ENCODE data around the gene MAPKAP1. TPM values are rescaled to one million over a fixed set of nuclear protein-coding genes. Genes with fewer than 3 reads are reported as not detected.

MAPKAP1 gene
- total RNA-seq, 2 donors from 2014 or later, result 83.7 to 91.8 TPM

GRCh38 chr9:125682340-125682739 is 24.7 kb downstream of the MAPKAP1 start:
- intact Hi-C loops (cut with DNase I), result no loop called here
- DNase-seq (no peak), ATAC-seq (no peak)
- Histone ChIP-seq H3K27me3 (no peaks in the 10 kb centered on the region), H3K4me3 (no peak overlapping the region), H3K9me3 (no peaks in the 10 kb centered on the region), H3K4me1 (no peaks in the 10 kb centered on the region), H3K27ac (no peak overlapping the region), H3K36me3 (replicated peaks in 1 of 2; ENCODE audit: insufficient read depth in 1 of 2, low read depth in 2 of 2) (no peaks in the 10 kb centered on the region)
- WGBS, 2 donors, result 76 to 85% methylated on average over 2 of the region's 2 CpGs
- TF ChIP-seq CTCF (IDR thresholded peaks at IDR 0.05) (no peak), POLR2A (IDR thresholded peaks at IDR 0.05) (no peak)

- intact Hi-C loops (cut with DNase I), result no loop called here
- ATAC-seq (no peak), DNase-seq (no peak)
- H3K36me3 ChIP-seq (replicated peaks in 1 of 2; ENCODE audit: insufficient read depth in 1 of 2, low read depth in 2 of 2), result no peaks in the 10 kb centered on the region
- WGBS, 2 donors, result 74 to 92% methylated on average over 5 of the region's 5 CpGs
- no peak for TF ChIP-seq CTCF (IDR thresholded peaks at IDR 0.05)
- TF ChIP-seq POLR2A (IDR thresholded peaks at IDR 0.05), result no peak
- H3K9me3 ChIP-seq, result no peaks in the 10 kb centered on the region
- no peaks in the 10 kb centered on the region for H3K27me3 ChIP-seq
- H3K27ac ChIP-seq, result no peak overlapping the region
- H3K4me3 ChIP-seq, result no peak overlapping the region
- H3K4me1 ChIP-seq, result no peaks in the 10 kb centered on the region
Observed at GRCh38 chr9:125681657-125682056, 25.4 kb downstream of the MAPKAP1 start.

GRCh38 chr9:125681086-125681622 is 25.9 kb downstream of the MAPKAP1 start:
- Histone ChIP-seq H3K36me3 (replicated peaks in 1 of 2; ENCODE audit: insufficient read depth in 1 of 2, low read depth in 2 of 2) (no peaks in the 10 kb centered on the region), H3K4me3 (no peak overlapping the region), H3K27ac (no peak overlapping the region), H3K27me3 (no peaks in the 10 kb centered on the region), H3K4me1 (no peaks in the 10 kb centered on the region), H3K9me3 (no peaks in the 10 kb centered on the region)
- intact Hi-C loops (cut with DNase I), result no loop called here
- ATAC-seq, result no peak
- no peak for DNase-seq
- TF ChIP-seq CTCF (IDR thresholded peaks at IDR 0.05) (no peak), POLR2A (IDR thresholded peaks at IDR 0.05) (no peak)
- 95 to 97% methylated on average over 3 of the region's 3 CpGs for WGBS, 2 donors

- intact Hi-C loops (cut with DNase I), result no loop called here
- H3K36me3 ChIP-seq (replicated peaks in 1 of 2; ENCODE audit: insufficient read depth in 1 of 2, low read depth in 2 of 2), result no peaks in the 10 kb centered on the region
- ATAC-seq (no peak), DNase-seq (no peak)
- no peaks in the 10 kb centered on the region for H3K9me3 ChIP-seq
- H3K27me3 ChIP-seq, result no peaks in the 10 kb centered on the region
- TF ChIP-seq CTCF (IDR thresholded peaks at IDR 0.05), result no peak
- TF ChIP-seq POLR2A (IDR thresholded peaks at IDR 0.05), result no peak
- no peak overlapping the region for H3K4me3 ChIP-seq
- peaks cover 6% of the 10 kb centered on the region for H3K4me1 ChIP-seq
- no peak overlapping the region for H3K27ac ChIP-seq
Observed at GRCh38 chr9:125680445-125680844, 26.6 kb downstream of the MAPKAP1 start.

- Histone ChIP-seq H3K27me3 (no peaks in the 10 kb centered on the region), H3K36me3 (replicated peaks in 1 of 2; ENCODE audit: insufficient read depth in 1 of 2, low read depth in 2 of 2) (no peaks in the 10 kb centered on the region), H3K9me3 (no peaks in the 10 kb centered on the region), H3K4me3 (no peak overlapping the region), H3K4me1 (peaks cover 14% of the 10 kb centered on the region), H3K27ac (no peak overlapping the region)
- intact Hi-C loops (cut with DNase I), result no loop called here
- TF ChIP-seq POLR2A (IDR thresholded peaks at IDR 0.05), result no peak
- TF ChIP-seq CTCF (IDR thresholded peaks at IDR 0.05), result no peak
- DNase-seq (no peak), ATAC-seq (no peak)
- WGBS, 2 donors, result 87 to 88% methylated on average over 8 of the region's 8 CpGs
Observed at GRCh38 chr9:125679597-125680189, 27.3 kb downstream of the MAPKAP1 start.
